HEK293T (cell line): ENCODE data around the gene CTNNA2.

ENCODE experiments used
- CTCF ChIA-PET: fragments of 350-600 bp; formaldehyde crosslinking; extraction: SDS; loops from one replicate; lab custom pipeline; 2021; ENCODE audit warnings: antibody characterized with exemption, inconsistent platforms; lab: Yijun Ruan, JAX
- POLR2A ChIA-PET: fragments of 350-600 bp; formaldehyde crosslinking; extraction: SDS; loops from one replicate; lab custom pipeline; 2020; ENCODE audit warnings: antibody characterized with exemption, inconsistent platforms; lab: Yijun Ruan, JAX
- DNase-seq: peaks from one replicate; pipeline ENCODE4 v3.0.0; 2012; ENCODE audit warnings: mixed read lengths; ENCODE audit errors: extremely low spot score
- ARNT ChIP-seq: fragments of 450-650 bp; IDR thresholded peaks from 2 replicates; pipeline ENCODE4 v1.6.1; 2017; ENCODE audit warnings: mild to moderate bottlenecking
- BHLHE40 ChIP-seq: fragments of 450-650 bp; IDR thresholded peaks from 2 replicates; pipeline ENCODE4 v1.6.1; 2016; ENCODE audit warnings: mild to moderate bottlenecking, moderate library complexity, borderline replicate concordance
- CTBP1 ChIP-seq: fragments of 450-650 bp; IDR thresholded peaks from 2 replicates; pipeline ENCODE4 v1.6.1; 2016; ENCODE audit warnings: borderline replicate concordance
- ELF4 ChIP-seq: fragments of 450-650 bp; IDR thresholded peaks from 2 replicates; pipeline ENCODE4 v1.6.1; 2017; ENCODE audit warnings: antibody characterized with exemption
- FOXA1 ChIP-seq: fragments of 450-650 bp; IDR thresholded peaks from 2 replicates; pipeline ENCODE4 v1.6.1; 2016; ENCODE audit warnings: mild to moderate bottlenecking
- FOXK2 ChIP-seq: fragments of 450-650 bp; IDR thresholded peaks from 2 replicates; pipeline ENCODE4 v1.6.1; 2016; ENCODE audit warnings: mild to moderate bottlenecking
- FOXM1 ChIP-seq: fragments of 450-650 bp; IDR thresholded peaks from 2 replicates; pipeline ENCODE4 v1.6.1; 2017; ENCODE audit warnings: mild to moderate bottlenecking, borderline replicate concordance
- HDGF ChIP-seq: fragments of 450-650 bp; IDR thresholded peaks from 2 replicates; pipeline ENCODE4 v1.6.1; 2017; ENCODE audit warnings: antibody characterized with exemption, borderline replicate concordance
- L3MBTL2 ChIP-seq: fragments of 450-650 bp; conservative IDR thresholded peaks from 2 replicates; pipeline ENCODE4 v1.6.1; 2016; ENCODE audit warnings: mild to moderate bottlenecking
- LEF1 ChIP-seq: fragments of 450-650 bp; IDR thresholded peaks from 2 replicates; pipeline ENCODE4 v1.6.1; 2017; ENCODE audit warnings: mild to moderate bottlenecking, borderline replicate concordance
- NFRKB ChIP-seq: fragments of 450-650 bp; IDR thresholded peaks from 2 replicates; pipeline ENCODE4 v1.6.1; 2016; ENCODE audit warnings: mild to moderate bottlenecking, moderate library complexity
- PKNOX1 ChIP-seq: fragments of 450-650 bp; IDR thresholded peaks from 2 replicates; pipeline ENCODE4 v1.6.1; 2016
- SP1 ChIP-seq: fragments of 450-650 bp; IDR thresholded peaks from 2 replicates; pipeline ENCODE4 v1.6.1; 2017
- SUZ12 ChIP-seq: fragments of 450-650 bp; IDR thresholded peaks from 2 replicates; pipeline ENCODE4 v1.6.1; 2016; ENCODE audit warnings: mild to moderate bottlenecking
- TARDBP ChIP-seq: fragments of 450-650 bp; IDR thresholded peaks from 2 replicates; pipeline ENCODE4 v1.6.1; 2016
- ZNF384 ChIP-seq: fragments of 450-650 bp; IDR thresholded peaks from 2 replicates; pipeline ENCODE4 v1.6.1; 2016

Gene CTNNA2

DNA sequence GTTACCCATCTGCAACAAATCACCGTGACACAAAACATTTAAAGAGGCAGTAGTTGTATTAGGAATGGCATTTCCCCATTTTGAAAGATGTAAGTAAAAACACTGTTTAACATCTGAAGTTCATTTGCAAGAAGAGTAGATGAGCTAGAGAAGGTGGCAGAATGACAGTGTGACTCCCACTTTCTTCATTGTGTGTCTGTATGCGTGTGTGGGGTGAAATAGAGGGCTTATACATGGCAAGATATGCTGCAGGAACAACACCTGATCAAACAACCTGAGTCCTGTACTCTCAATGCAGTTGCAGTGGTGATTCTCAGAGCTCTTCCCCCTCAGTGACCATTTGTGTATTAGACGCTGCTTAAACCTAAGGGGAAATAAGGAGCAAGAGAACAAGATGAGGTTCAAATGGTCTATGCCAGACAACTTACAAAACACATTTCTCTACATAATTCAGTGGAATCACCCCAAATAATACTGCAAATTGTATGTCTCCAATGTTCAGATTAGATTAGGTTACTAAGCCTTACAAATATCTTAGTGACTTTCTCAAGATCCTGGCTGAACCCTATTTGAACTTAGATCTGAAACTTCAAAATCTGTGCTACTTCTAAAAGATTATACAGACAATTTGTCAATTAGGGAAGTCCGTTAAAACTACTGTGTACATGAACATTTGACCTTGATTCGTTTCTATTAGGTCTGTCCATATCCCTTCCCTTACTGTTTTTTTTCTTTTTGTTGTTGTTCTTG lies 561.6 kb downstream of the CTNNA2 start:
- ChIA-PET POLR2A (no interaction called here), CTCF (interaction anchor here (1.0 to 1.5 kb wide), 2 partner anchors 164 to 186 kb away, joined by 3 to 7 read pairs; no protein-coding TSS in a partner anchor)
- no peak for TF ChIP-seq BHLHE40
- DNase-seq: no peak

DNA sequence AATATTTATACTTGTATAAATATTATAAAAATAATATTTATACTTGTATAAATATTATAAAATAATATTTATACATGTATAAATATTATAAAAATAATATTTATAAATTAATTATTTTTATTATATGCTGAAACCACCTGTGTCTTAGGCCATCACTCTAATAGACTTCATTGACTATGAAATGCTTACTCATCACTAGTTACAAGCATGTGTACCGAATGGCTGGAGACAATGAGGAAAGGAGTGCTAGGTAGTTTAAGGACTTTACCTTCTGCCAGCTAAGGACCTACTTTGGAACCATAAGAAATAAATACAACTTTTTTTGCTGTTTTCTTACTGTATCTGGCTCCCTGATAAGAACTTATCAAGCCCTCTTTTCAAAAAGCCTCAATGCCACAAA lies 562.9 kb downstream of the CTNNA2 start:
- TF ChIP-seq TARDBP (no peak), PKNOX1 (no peak), L3MBTL2 (no peak), LEF1 (no peak), FOXA1 (no peak), SP1 (no peak), BHLHE40 (no peak), CTBP1 (no peak), FOXK2 (no peak), SUZ12 (no peak), ZNF384 (no peak), FOXM1 (no peak), ARNT (no peak), ELF4 (no peak), HDGF (no peak), NFRKB (no peak)
- POLR2A ChIA-PET: no interaction called here
- CTCF ChIA-PET: no interaction called here
- DNase-seq: no peak

- DNase-seq: no peak
- POLR2A ChIA-PET: no interaction called here
Measured at GRCh38 chr2:80078290-80079036, 565.6 kb downstream of the CTNNA2 start.

DNA sequence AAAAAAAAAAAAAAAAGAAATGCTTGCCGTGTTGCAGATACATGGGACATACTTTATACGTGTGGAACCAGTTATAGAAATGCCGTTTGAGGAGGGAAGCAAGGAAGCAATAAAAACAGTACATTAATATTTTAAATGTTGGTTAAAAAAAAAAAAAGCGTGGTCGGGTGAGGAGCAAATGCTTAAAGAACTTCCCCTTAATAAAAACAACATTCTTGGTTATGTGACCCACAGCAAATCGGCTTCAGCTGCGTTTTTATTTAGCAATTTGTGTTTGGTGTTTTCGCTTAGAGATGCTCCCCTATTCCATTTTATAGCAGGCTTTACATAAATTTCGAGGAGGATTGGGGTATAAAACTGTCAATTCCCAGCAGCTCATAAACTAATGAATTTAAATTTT lies 568.1 kb downstream of the CTNNA2 start:
- CTCF ChIA-PET: interaction anchor here (0.6 kb wide), 1 partner anchor 416 kb away, joined by 6 read pairs; no protein-coding TSS in a partner anchor
- TF ChIP-seq L3MBTL2 (no peak), FOXM1 (no peak), ZNF384 (no peak), BHLHE40 (no peak), CTBP1 (no peak), NFRKB (no peak), ARNT (no peak), PKNOX1 (no peak), FOXK2 (no peak), HDGF (no peak)
- no peak for DNase-seq
- POLR2A ChIA-PET: no interaction called here

More at GRCh38 chr2:80078290-80079036, 565.6 kb downstream of the CTNNA2 start:
- TF ChIP-seq FOXK2 (no peak), HDGF (no peak), FOXM1 (no peak)
- CTCF ChIA-PET: no interaction called here

- ChIA-PET POLR2A (no interaction called here), CTCF (no interaction called here)
- DNase-seq: no peak
- TF ChIP-seq ARNT: no peak
- no peak for TF ChIP-seq FOXK2
- no peak for TF ChIP-seq NFRKB
- no peak for TF ChIP-seq LEF1
- no peak for TF ChIP-seq PKNOX1
- no peak for TF ChIP-seq FOXM1
- TF ChIP-seq ELF4: no peak
- no peak for TF ChIP-seq SUZ12
- no peak for TF ChIP-seq BHLHE40
- TF ChIP-seq TARDBP: no peak
Measured at GRCh38 chr2:80086831-80087230, 574.0 kb downstream of the CTNNA2 start.

DNA sequence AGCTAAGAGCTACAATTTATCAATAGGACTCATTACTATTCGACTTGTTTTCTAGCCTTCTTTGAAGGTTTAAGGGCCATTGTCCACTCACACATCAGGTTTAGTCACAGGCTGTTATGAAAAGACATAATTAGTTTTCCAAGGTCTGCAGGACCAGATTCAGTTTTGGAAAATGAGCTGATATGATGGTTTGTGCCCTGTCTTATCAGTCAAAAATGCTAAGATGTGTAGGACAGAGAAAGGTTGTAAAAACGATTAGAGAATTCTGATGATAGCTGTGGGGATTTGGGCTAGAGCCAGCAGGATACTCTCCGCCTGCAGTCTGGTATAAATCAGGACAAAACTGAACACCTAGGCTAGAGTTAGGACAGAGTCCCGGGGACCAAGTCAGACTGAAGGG lies 578.4 kb downstream of the CTNNA2 start:
- CTCF ChIA-PET: no interaction called here
- no peak for DNase-seq
- TF ChIP-seq FOXA1 (no peak), ZNF384 (no peak), PKNOX1 (no peak), BHLHE40 (no peak), NFRKB (no peak), FOXM1 (no peak), LEF1 (no peak), HDGF (no peak), FOXK2 (no peak), TARDBP (no peak), SP1 (no peak), L3MBTL2 (no peak), CTBP1 (no peak), SUZ12 (no peak), ELF4 (no peak), ARNT (no peak)
- POLR2A ChIA-PET: no interaction called here
